BE2C (cell line): ENCODE results near the gene SLC16A8.

Source experiments
- DNase-seq: peaks from one replicate; pipeline ENCODE4 v3.0.0-alpha.2; 2020
- H3K27me3 ChIP-seq: fragments of 250-450 bp; sonication (Bioruptor Pico); 2 replicates; pipeline ENCODE4 v1.5.1; 2020; ENCODE audit warnings: mild to moderate bottlenecking
- H3K36me3 ChIP-seq: fragments of 250-450 bp; sonication (Bioruptor Pico); 2 replicates; pipeline ENCODE4 v1.5.1; 2020; ENCODE audit warnings: mild to moderate bottlenecking
- H3K4me1 ChIP-seq: fragments of 250-450 bp; sonication (Bioruptor Pico); 2 replicates; pipeline ENCODE4 v1.5.1; 2020
- H3K4me3 ChIP-seq: 2 replicates; pipeline ENCODE4 v1.5.1; 2011; ENCODE audit warnings: low read depth, low read length
- H3K9me3 ChIP-seq: fragments of 250-450 bp; sonication (Bioruptor Pico); 2 replicates; pipeline ENCODE4 v1.5.1; 2020
- TF ChIP-seq, protein P1 (sequence below): IDR thresholded peaks from 2 replicates; pipeline ENCODE4 v1.5.1; 2012; ENCODE audit warnings: mild to moderate bottlenecking, low read depth, low read length

The SLC16A8 gene

DNA sequence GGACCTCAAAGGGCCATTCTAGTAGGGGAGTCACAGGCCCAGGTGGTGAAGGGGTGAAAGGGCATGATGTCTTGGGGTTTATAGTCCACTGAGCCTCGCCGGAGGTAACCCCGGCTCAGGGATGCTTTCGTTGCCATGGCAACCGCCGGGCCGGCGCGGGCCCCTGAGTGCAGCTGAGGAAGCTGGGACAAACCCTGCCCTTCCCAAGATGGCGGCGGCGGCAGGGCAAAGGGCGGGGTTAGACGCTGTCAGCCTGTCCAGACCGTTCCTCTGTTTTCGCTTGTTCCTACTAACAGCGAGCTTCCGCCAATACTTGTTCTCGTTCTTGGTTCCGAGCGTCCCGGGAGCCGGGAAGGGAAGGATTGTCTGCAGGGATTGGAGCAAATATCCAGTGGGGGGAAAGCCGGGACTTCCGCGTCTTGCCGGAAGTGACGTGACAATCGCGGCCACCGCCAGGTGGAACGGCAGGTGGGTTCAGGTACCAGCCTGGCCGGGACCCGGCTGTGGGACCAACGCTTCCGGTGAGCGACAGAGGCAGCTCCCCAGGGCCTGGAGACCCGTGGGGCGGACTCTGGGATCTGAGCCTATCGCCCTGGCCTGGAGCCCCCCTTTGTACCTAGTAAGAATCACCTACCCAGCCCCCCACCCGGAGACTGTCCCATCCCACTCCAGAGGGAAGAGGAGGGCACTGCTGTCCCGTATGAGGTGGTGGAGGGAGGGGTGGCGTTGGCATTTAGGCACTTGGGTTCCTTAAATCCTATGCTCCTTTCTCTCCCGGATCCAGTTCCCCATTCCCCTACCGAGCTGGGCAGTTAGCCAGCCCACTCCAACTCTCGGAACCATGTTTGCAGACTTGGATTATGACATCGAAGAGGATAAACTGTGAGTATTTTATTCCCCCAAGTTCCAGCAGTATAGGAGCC is 26.8 kb downstream of the SLC16A8 start, which contains the start of gene PICK1:
Gene PICK1 (plus strand): TSS at position 436 of the 923 bp plus-strand sequence. CDS start 406 bp downstream, at position 842.
- peak; percentile 90 for DNase-seq

DNA sequence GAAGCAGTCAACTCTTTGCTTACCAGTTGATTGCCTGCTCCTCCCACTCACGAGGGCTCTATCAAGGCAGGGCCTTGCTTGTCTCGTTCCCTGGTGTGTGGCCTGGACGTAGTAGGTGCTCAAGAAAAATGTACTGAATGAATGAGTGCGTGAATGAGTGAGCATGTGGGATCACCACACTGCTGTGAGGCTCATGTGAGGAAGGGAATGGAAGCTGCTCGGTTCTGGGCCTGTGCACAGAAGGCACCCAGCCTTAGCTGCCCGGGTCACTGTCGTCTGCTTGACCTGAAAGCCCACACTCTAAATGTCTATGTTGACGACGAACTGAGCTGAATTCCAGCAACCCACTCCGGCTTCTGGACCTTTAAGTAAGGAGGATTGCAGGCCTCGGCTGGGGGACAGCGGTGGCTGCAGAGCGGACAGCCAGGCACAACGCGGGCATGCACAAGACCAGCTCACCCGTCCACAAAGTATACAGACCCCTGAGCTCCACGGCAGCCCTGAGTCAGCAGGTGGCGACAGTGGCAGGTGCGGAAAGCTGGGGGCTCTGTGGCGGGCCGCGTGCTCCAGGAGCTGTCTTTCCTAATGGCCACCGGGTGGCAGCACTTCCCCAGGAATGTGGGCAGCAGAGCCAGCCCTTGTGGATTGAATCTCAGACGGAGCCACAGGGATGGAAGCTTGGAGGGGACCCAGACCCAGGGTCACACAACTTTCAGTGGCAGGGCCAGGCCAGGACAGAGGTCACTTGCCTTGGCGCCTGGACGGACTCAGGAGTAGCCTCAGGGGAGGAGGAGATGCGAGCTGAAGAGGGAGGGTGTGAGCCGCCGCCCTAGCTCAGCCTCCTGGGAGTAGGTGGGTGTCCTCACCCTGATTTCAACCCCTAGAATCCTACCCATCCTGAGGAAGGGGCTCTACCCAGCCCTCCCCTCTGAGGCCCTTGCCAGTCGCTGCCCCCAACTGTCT is 31.8 kb downstream of the SLC16A8 start:
- H3K36me3 ChIP-seq = no peaks in the 10 kb centered on the region
- DNase-seq = peak; percentile 85
- no peaks in the 10 kb centered on the region for H3K9me3 ChIP-seq
- TF ChIP-seq, protein P1, sequence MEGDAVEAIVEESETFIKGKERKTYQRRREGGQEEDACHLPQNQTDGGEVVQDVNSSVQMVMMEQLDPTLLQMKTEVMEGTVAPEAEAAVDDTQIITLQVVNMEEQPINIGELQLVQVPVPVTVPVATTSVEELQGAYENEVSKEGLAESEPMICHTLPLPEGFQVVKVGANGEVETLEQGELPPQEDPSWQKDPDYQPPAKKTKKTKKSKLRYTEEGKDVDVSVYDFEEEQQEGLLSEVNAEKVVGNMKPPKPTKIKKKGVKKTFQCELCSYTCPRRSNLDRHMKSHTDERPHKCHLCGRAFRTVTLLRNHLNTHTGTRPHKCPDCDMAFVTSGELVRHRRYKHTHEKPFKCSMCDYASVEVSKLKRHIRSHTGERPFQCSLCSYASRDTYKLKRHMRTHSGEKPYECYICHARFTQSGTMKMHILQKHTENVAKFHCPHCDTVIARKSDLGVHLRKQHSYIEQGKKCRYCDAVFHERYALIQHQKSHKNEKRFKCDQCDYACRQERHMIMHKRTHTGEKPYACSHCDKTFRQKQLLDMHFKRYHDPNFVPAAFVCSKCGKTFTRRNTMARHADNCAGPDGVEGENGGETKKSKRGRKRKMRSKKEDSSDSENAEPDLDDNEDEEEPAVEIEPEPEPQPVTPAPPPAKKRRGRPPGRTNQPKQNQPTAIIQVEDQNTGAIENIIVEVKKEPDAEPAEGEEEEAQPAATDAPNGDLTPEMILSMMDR = peak; percentile 87
- H3K27me3 ChIP-seq = no peaks in the 10 kb centered on the region
- no peaks in the 10 kb centered on the region; the same call in 1 of the 2 replicates for H3K4me1 ChIP-seq
- H3K4me3 ChIP-seq = no peak overlapping the region

More for the DNA sequence above, 26.8 kb downstream of the SLC16A8 start, which contains the start of gene PICK1:
- H3K9me3 ChIP-seq = no peaks in the 10 kb centered on the region
- H3K4me3 ChIP-seq = peak within 1 kb of the TSS; percentile 84
- TF ChIP-seq, protein P1 = 0 out of 2 replicates have a peak, but pooled peaks have one; percentile 4
- no peaks in the 10 kb centered on the region for H3K27me3 ChIP-seq
- H3K36me3 ChIP-seq = no peaks in the 10 kb centered on the region
- no peaks in the 10 kb centered on the region; the same call in 1 of the 2 replicates for H3K4me1 ChIP-seq

DNA sequence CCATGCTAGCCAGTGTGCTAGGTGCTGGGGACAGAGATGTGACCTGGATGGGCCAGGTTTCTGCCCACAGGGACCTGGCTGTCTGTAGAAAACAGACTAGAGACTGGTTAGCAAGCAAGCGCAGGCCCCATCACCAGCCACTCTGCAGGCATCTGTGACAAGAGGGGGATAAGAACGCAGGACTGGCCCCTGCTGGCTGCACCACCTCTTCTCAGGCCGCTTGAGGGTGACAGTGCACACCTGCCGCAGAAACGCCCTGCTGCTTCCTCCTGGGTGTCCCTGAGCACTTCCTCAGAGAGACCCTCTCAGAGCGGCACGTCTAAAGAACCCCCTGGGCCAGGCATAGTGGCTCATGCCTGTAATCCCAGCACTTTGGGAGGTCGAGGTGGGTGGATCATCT is 32.7 kb downstream of the SLC16A8 start:
- no peak for DNase-seq
- H3K4me3 ChIP-seq = no peak overlapping the region
- H3K4me1 ChIP-seq = no peaks in the 10 kb centered on the region
- TF ChIP-seq, protein P1 = no peak
- no peaks in the 10 kb centered on the region for H3K27me3 ChIP-seq
- H3K9me3 ChIP-seq = no peaks in the 10 kb centered on the region
- no peaks in the 10 kb centered on the region for H3K36me3 ChIP-seq

DNA sequence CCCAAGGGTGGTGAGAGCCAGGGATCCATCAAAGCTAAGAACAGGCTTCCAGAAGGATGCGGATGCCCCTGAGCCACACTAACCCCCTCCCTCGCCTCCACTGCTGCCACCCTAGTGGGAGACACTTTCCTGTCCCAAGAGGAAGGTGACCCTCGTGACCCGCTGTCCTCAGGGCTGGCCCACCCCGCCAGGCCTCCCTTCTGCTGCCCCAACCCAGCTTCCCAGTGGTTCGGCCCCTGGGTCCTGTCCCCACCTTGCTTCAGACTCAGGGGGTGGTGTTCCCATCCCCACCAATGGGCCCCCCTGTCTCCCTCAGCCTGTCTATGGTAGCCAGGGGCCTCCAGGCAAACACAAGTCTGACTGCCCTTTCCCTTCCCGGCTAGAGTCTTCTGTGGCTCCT is 33.3 kb downstream of the SLC16A8 start:
- H3K4me1 ChIP-seq = no peaks in the 10 kb centered on the region
- TF ChIP-seq, protein P1 = no peak
- no peak overlapping the region for H3K4me3 ChIP-seq
- H3K36me3 ChIP-seq = no peaks in the 10 kb centered on the region
- DNase-seq = no peak
- H3K27me3 ChIP-seq = no peaks in the 10 kb centered on the region
- no peaks in the 10 kb centered on the region for H3K9me3 ChIP-seq

DNA sequence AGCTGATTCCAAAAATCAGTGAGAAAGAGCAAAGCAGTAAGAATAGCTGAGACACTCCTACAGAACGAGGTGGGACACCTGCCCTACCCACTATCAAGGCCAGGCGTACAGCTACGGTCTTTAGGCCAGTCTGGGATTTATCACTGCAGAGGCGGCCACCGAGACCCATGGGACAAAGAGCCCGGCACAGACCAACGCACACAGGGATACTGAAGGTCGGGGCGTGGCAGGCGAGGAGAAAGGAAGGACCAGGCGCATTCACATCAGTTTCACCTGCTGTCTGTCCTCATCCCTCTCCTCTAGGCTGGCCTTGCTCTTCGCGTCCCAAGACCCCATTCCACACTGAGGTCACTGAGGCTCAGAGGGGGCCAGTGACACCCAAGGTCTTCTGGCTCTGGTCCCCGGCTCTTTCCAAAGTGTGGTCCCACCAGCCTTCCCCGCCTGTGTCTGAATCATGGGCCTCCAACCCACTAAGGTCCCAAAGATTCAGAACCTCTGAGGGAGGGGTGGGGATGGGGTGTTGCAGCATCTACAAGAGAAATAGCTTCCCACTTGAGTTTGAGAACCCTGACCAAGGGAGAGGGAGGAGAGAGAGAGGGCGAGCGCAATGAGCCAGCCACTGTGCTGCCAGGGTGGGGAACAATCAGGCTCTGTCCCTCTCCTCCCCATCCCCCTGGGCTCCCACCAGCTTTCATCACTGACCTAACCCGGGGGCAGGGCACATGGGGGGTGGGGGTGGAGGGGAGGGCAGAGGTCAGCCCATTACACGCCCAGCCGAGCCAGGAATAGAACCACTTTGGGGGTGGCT is 34.0 kb downstream of the SLC16A8 start:
- H3K4me1 ChIP-seq = no peaks in the 10 kb centered on the region
- no peaks in the 10 kb centered on the region for H3K36me3 ChIP-seq
- no peaks in the 10 kb centered on the region for H3K27me3 ChIP-seq
- H3K4me3 ChIP-seq = no peak overlapping the region
- TF ChIP-seq, protein P1 = no peak
- no peak for DNase-seq
- no peaks in the 10 kb centered on the region for H3K9me3 ChIP-seq
